CD14-positive monocyte (primary cell): ENCODE results near the gene PIK3R6. TPM values are rescaled to one million over a fixed set of nuclear protein-coding genes. Genes with fewer than 3 reads are reported as not detected.
A peak's percentile ranks its signal among the peaks of the same experiment; 100 is the strongest.

Experiments used
- DNase-seq, 3 donors: peaks; one replicate each; pipeline ENCODE4 v3.0.0-alpha.2; 2011 to 2022
- H2AFZ ChIP-seq: 2 replicates; pipeline ENCODE4 v1.6.0; 2012; ENCODE audit warnings: mild to moderate bottlenecking, low read depth, low read length, inconsistent platforms; ENCODE audit not compliant: insufficient read depth, poor library complexity, severe bottlenecking
- H3K27ac ChIP-seq, 2 donors: 1 replicate in 1 of 2; 2 replicates in 1 of 2; pipeline ENCODE4 v1.5.1; 2012 to 2013; ENCODE audit warnings: low read length in 2 of 2, control low read depth in 1 of 2, inconsistent platforms in 1 of 2, low read depth in 1 of 2, mild to moderate bottlenecking in 1 of 2
- H3K27me3 ChIP-seq, 2 donors: one replicate each; pipeline versions ENCODE4 v1.6.0 to v1.6.1; 2011 to 2013; ENCODE audit warnings: low read length in 2 of 2; ENCODE audit not compliant: control insufficient read depth in 2 of 2, insufficient read depth in 2 of 2
- H3K36me3 ChIP-seq, 2 donors: replicated peaks in 1 of 2; 1 replicate in 1 of 2; 2 replicates in 1 of 2; pipeline versions ENCODE4 v1.5.1 to v1.6.1; 2012 to 2013; ENCODE audit warnings: low read length in 2 of 2, control low read depth in 1 of 2, inconsistent platforms in 1 of 2, mild to moderate bottlenecking in 1 of 2; ENCODE audit not compliant: insufficient read depth in 2 of 2, control insufficient read depth in 1 of 2
- H3K4me1 ChIP-seq, 2 donors: 1 replicate in 1 of 2; 2 replicates in 1 of 2; pipeline versions ENCODE4 v1.5.1 to v1.6.1; 2012 to 2013; ENCODE audit warnings: low read length in 2 of 2, control low read depth in 1 of 2, inconsistent platforms in 1 of 2, mild to moderate bottlenecking in 1 of 2, moderate library complexity in 1 of 2; ENCODE audit not compliant: insufficient read depth in 2 of 2, control insufficient read depth in 1 of 2
- H3K4me2 ChIP-seq: replicated peaks from 2 replicates; pipeline ENCODE3; 2012; ENCODE audit warnings: low read length, moderate library complexity, mild to moderate bottlenecking; ENCODE audit not compliant: poor library complexity, severe bottlenecking; ENCODE audit errors: extremely low read depth
- H3K4me3 ChIP-seq, 3 experiments: fragments of 200-600 bp in 1 of 3; sonication (generic) in 1 of 3; replicated peaks in 1 of 3; 1 replicate in 2 of 3; 2 replicates in 1 of 3; pipeline ENCODE4 v1.5.1; 2011 to 2013; ENCODE audit warnings: low read length in 3 of 3, mild to moderate bottlenecking in 3 of 3, control low read depth in 2 of 3, low read depth in 2 of 3, inconsistent platforms in 1 of 3, moderate library complexity in 1 of 3
- H3K79me2 ChIP-seq: 2 replicates; pipeline ENCODE4 v1.6.0; 2012; ENCODE audit warnings: mild to moderate bottlenecking, control low read depth, inconsistent platforms, low read length, moderate library complexity; ENCODE audit not compliant: insufficient read depth
- H3K9ac ChIP-seq: 2 replicates; pipeline ENCODE4 v1.6.0; 2017; ENCODE audit warnings: low read length, mild to moderate bottlenecking; ENCODE audit not compliant: insufficient read depth, poor library complexity, severe bottlenecking
- H3K9me3 ChIP-seq, 2 donors: replicated peaks in 1 of 2; 1 replicate in 1 of 2; 2 replicates in 1 of 2; pipeline versions ENCODE4 v1.5.1 to v1.6.1; 2012 to 2013; ENCODE audit warnings: low read length in 2 of 2, control low read depth in 1 of 2; ENCODE audit not compliant: control insufficient read depth in 1 of 2, insufficient read depth in 1 of 2
- H4K20me1 ChIP-seq: 2 replicates; pipeline ENCODE4 v1.6.0; 2012; ENCODE audit warnings: mild to moderate bottlenecking, low read length, control low read depth, moderate library complexity; ENCODE audit not compliant: insufficient read depth
- H3K27ac Mint-ChIP-seq, 7 donors: one replicate each; pipeline ENCODE4 v1.8.0; 2020; ENCODE audit warnings: mild to moderate bottlenecking in 7 of 7, mixed read lengths in 7 of 7, moderate library complexity in 6 of 7, inconsistent platforms in 2 of 7
- H3K27me3 Mint-ChIP-seq, 3 donors: one replicate each; pipeline ENCODE4 v1.8.0; 2021 to 2022; ENCODE audit warnings: low read depth in 3 of 3, mild to moderate bottlenecking in 3 of 3, mixed read lengths in 3 of 3, moderate library complexity in 3 of 3, inconsistent platforms in 1 of 3
- H3K36me3 Mint-ChIP-seq, 2 donors: one replicate each; pipeline ENCODE4 v1.8.0; 2020; ENCODE audit warnings: mixed read lengths in 2 of 2, inconsistent platforms in 1 of 2, mild to moderate bottlenecking in 1 of 2
- H3K4me1 Mint-ChIP-seq: one replicate; pipeline ENCODE4 v1.8.0; 2020; ENCODE audit warnings: mild to moderate bottlenecking, mixed read lengths
- H3K4me3 Mint-ChIP-seq, 2 donors: one replicate each; pipeline ENCODE4 v1.8.0; 2020; ENCODE audit warnings: mild to moderate bottlenecking in 2 of 2, mixed read lengths in 2 of 2, moderate library complexity in 1 of 2
- H3K9me3 Mint-ChIP-seq, 7 donors: one replicate each; pipeline ENCODE4 v1.8.0; 2020 to 2022; ENCODE audit warnings: mixed read lengths in 7 of 7, mild to moderate bottlenecking in 6 of 7, moderate library complexity in 6 of 7, inconsistent platforms in 2 of 7
- CTCF ChIP-seq: fragments of 200-600 bp; IDR thresholded peaks from one replicate; pipeline ENCODE4 v1.8.0; 2022; ENCODE audit warnings: antibody characterized with exemption, mild to moderate bottlenecking
- WGBS: methylation state at CpG from one replicate; pipeline ENCODE4 v1.1.5; 2013; ENCODE audit warnings: missing lambda C conversion rate; ENCODE audit not compliant: insufficient coverage; 5-methylcytosine and 5-hydroxymethylcytosine counted together
- intact Hi-C, 2 donors: fragments of 100-400 bp; cut with micrococcal nuclease; formaldehyde crosslinking; loops; one replicate each; pipeline versions ENCODE4 v1.15.0 to v1.15.1; 2023
- polyA plus RNA-seq, 3 donors: library from polyadenylated mRNA; depleted of rRNA in 1 of 3; unstranded in 2 of 3; stranded (reverse) in 1 of 3; fragments of 300-500 nt in 2 of 3; fragments of >200 nt in 1 of 3; fragmentation: Illumina TruSeq in 2 of 3; gene quantifications; 1 replicate in 2 of 3; 2 replicates in 1 of 3; pipeline ENCODE4 v1.2.3, GENCODE V29; 2012 to 2021

The PIK3R6 gene
- polyA plus RNA-seq, 3 donors: 3.6 to 23.3 (median 5.8) TPM

DNA sequence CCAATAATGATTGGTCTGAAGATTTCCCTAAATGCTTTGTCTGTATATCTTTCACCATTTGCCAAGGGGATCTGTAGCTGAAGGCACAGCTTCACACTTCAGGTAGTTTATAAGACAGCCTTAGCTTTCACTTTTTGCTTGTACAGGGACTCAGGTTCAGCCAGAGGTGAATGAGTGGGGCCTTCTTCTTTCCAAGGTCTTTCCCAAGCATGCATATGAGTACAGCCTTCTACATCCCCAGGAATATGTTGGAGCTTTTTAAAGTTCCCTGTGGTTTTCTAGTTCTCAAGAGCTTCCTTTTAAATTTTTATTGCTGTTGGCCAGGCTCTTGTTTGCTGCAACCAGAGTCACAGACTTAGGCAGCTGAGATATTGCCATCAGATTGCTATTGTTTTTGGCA, 91.2 kb downstream of the PIK3R6 start:
- peaks cover 36% of the 10 kb centered on the region for H3K4me1 Mint-ChIP-seq
- Histone ChIP-seq H4K20me1 (no peaks in the 10 kb centered on the region), H3K9me3 (peaks cover 0 to 8% of the 10 kb centered on the region in 2 donors), H3K4me1 (peaks cover 20 to 30% of the 10 kb centered on the region in 2 donors), H3K4me2 (no peak overlapping the region), H3K79me2 (no peaks in the 10 kb centered on the region), H3K9ac (no peak overlapping the region), H2AFZ (peak overlapping the region; percentile 43), H3K27ac (peak overlapping the region in 1 of 2 donors; percentile 61), H3K36me3 (no peaks in the 10 kb centered on the region), H3K27me3 (no peaks in the 10 kb centered on the region), H3K4me3 (peak overlapping the region in 1 of 3 experiments; percentile 28)
- no peak for DNase-seq
- no peaks in the 10 kb centered on the region for H3K27me3 Mint-ChIP-seq
- intact Hi-C loops: no loop called here
- peak overlapping the region in 1 of 7 donors; percentile 47 for H3K27ac Mint-ChIP-seq
- peaks cover 0 to 3% of the 10 kb centered on the region in 2 donors for H3K36me3 Mint-ChIP-seq
- peaks cover 4 to 17% (median 14%) of the 10 kb centered on the region in 7 donors for H3K9me3 Mint-ChIP-seq
- no peak for TF ChIP-seq CTCF
- no peak overlapping the region for H3K4me3 Mint-ChIP-seq

DNA sequence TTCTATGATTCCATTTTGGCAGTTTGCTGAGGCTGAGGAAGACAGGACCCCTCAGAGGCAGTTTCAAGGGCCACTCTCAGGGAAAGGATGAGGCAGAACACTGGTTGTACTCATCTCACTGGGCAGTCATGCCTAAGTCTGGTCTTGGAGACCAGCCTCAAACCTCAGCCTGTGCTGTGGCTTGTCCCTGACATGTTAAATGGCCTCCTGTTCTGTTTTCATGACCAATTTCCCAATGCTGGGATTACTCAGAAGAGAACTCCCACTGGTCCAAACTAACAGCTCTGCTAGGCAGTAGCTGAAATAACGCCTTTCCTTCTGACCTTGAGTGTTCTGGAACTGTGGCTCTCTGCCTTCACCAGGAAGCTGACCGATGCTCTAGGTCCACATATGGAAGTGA, 100.7 kb downstream of the PIK3R6 start:
- 100% methylated on average over 1 of the region's 2 CpGs for WGBS

More for the DNA sequence above, 100.7 kb downstream of the PIK3R6 start:
- Mint-ChIP-seq H3K27me3 (peaks cover 0 to 2% (median 0%) of the 10 kb centered on the region in 3 donors), H3K9me3 (peaks cover 0 to 7% (median 5%) of the 10 kb centered on the region in 7 donors), H3K4me1 (peaks cover 5% of the 10 kb centered on the region), H3K27ac (no peak overlapping the region), H3K4me3 (no peak overlapping the region), H3K36me3 (no peaks in the 10 kb centered on the region)
- Histone ChIP-seq H3K4me2 (no peak overlapping the region), H3K9me3 (no peaks in the 10 kb centered on the region), H4K20me1 (no peaks in the 10 kb centered on the region), H3K4me3 (no peak overlapping the region), H3K27ac (no peak overlapping the region), H3K79me2 (no peaks in the 10 kb centered on the region), H3K4me1 (no peaks in the 10 kb centered on the region), H3K27me3 (no peaks in the 10 kb centered on the region), H3K36me3 (no peaks in the 10 kb centered on the region), H2AFZ (no peak overlapping the region), H3K9ac (no peak overlapping the region)
- intact Hi-C loops: no loop called here
- no peak for TF ChIP-seq CTCF
- no peak for DNase-seq
